Fibroblast of lung (primary cell): ENCODE data around the gene SEC23B. TPM values are rescaled to one million over a fixed set of nuclear protein-coding genes. Genes with fewer than 3 reads are reported as not detected.

Source experiments
- DNase-seq, 2 donors: peaks; one replicate each; pipeline versions ENCODE4 v3.0.0 to v3.0.0-alpha.2; 2010; ENCODE audit warnings: low read depth in 2 of 2
- H2AFZ ChIP-seq: 2 replicates; pipeline ENCODE4 v1.5.1; 2012; ENCODE audit warnings: low read length, control low read depth, inconsistent platforms
- H3K27ac ChIP-seq: 2 replicates; pipeline ENCODE4 v1.5.1; 2011; ENCODE audit warnings: low read length, control low read depth; ENCODE audit not compliant: insufficient read depth
- H3K27me3 ChIP-seq: 2 replicates; pipeline ENCODE4 v1.5.1; 2011; ENCODE audit warnings: mild to moderate bottlenecking, low read length; ENCODE audit not compliant: control insufficient read depth, insufficient read depth
- H3K36me3 ChIP-seq: 2 replicates; pipeline ENCODE4 v1.5.1; 2011; ENCODE audit warnings: low read length; ENCODE audit not compliant: control insufficient read depth, insufficient read depth
- H3K4me1 ChIP-seq: 2 replicates; pipeline ENCODE4 v1.5.1; 2011; ENCODE audit warnings: low read length; ENCODE audit not compliant: control insufficient read depth, insufficient read depth; ENCODE audit errors: extremely low read depth
- H3K4me2 ChIP-seq: 2 replicates; pipeline ENCODE4 v1.5.1; 2011; ENCODE audit warnings: low read length, control low read depth; ENCODE audit not compliant: insufficient read depth; ENCODE audit errors: extremely low read depth
- H3K4me3 ChIP-seq, 4 experiments: fragments of 200-600 bp in 1 of 4; sonication (generic) in 1 of 4; replicated peaks in 1 of 4; 2 replicates each; pipeline ENCODE4 v1.5.1; 2011 to 2016; ENCODE audit warnings: low read length in 4 of 4, low read depth in 3 of 4, mild to moderate bottlenecking in 3 of 4, control low read depth in 2 of 4, inconsistent platforms in 1 of 4, mixed read lengths in 1 of 4; ENCODE audit not compliant: insufficient read depth in 1 of 4; ENCODE audit errors: control extremely low read depth in 1 of 4
- H3K79me2 ChIP-seq: 2 replicates; pipeline ENCODE4 v1.5.1; 2012; ENCODE audit warnings: mild to moderate bottlenecking, low read length, inconsistent platforms; ENCODE audit not compliant: control insufficient read depth, insufficient read depth
- H3K9ac ChIP-seq: 2 replicates; pipeline ENCODE4 v1.5.1; 2011; ENCODE audit warnings: mild to moderate bottlenecking, low read length, control low read depth; ENCODE audit not compliant: insufficient read depth
- H3K9me3 ChIP-seq: 2 replicates; pipeline ENCODE4 v1.5.1; 2012; ENCODE audit warnings: low read depth, low read length; ENCODE audit not compliant: control insufficient read depth, insufficient read depth
- H4K20me1 ChIP-seq: 2 replicates; pipeline ENCODE4 v1.5.1; 2011; ENCODE audit warnings: low read length; ENCODE audit not compliant: control insufficient read depth, insufficient read depth; ENCODE audit errors: extremely low read depth
- CTCF ChIP-seq, 2 donors: IDR thresholded peaks in 1 of 2; conservative IDR thresholded peaks in 1 of 2; 1 replicate in 1 of 2; 2 replicates in 1 of 2; pipeline ENCODE4 v1.5.1; 2011 to 2012; ENCODE audit warnings: low read length in 2 of 2, control low read depth in 1 of 2, inconsistent platforms in 1 of 2, low read depth in 1 of 2, mild to moderate bottlenecking in 1 of 2
- EZH2 ChIP-seq: IDR thresholded peaks from 2 replicates; pipeline ENCODE4 v1.5.1; 2012; ENCODE audit warnings: low read length, control low read depth, mild to moderate bottlenecking; ENCODE audit errors: missing control alignments
- polyA plus RNA-seq, 2 donors: library from polyadenylated mRNA; depleted of rRNA in 1 of 2; stranded (reverse) in 1 of 2; unstranded in 1 of 2; fragments of >200 nt; gene quantifications; 2 replicates each; pipeline ENCODE4 v1.2.1, GENCODE V29; 2011 to 2012; ENCODE audit warnings: missing spikeins in 1 of 2
- total RNA-seq: library from RNA; depleted of rRNA; stranded (reverse); fragments of >200 nt; gene quantifications from 2 replicates; pipeline ENCODE4 v1.2.1, GENCODE V29; 2014

SEC23B gene
- total and polyA plus RNA-seq, 2 donors (not counting 1 experiment from before 2014, with no cell fraction given), result 51.0 to 52.0 TPM

GRCh38 chr20:18527339-18527738, 19.6 kb downstream of the SEC23B start:
- H3K9me3 ChIP-seq, result no peaks in the 10 kb centered on the region
- no peaks in the 10 kb centered on the region for H3K79me2 ChIP-seq
- no peak for DNase-seq
- H3K36me3 ChIP-seq, result peaks cover 8% of the 10 kb centered on the region
- peak overlapping the region; percentile 34 for H3K27ac ChIP-seq
- H3K4me3 ChIP-seq, result no peak overlapping the region
- no peaks in the 10 kb centered on the region for H4K20me1 ChIP-seq
- no peak overlapping the region for H2AFZ ChIP-seq
- no peak for TF ChIP-seq CTCF (conservative IDR thresholded peaks at IDR 0.05 in 1 of 2, IDR thresholded peaks at IDR 0.05 in 1 of 2; ENCODE audit: low read depth in 1 of 2, low read length in 2 of 2)
- no peak for TF ChIP-seq EZH2
- H3K4me1 ChIP-seq, result peaks cover 10% of the 10 kb centered on the region
- H3K4me2 ChIP-seq, result no peak overlapping the region
- H3K9ac ChIP-seq, result no peak overlapping the region
- no peaks in the 10 kb centered on the region for H3K27me3 ChIP-seq

GRCh38 chr20:18527836-18528235, 20.1 kb downstream of the SEC23B start:
- H2AFZ ChIP-seq, result no peak overlapping the region
- H3K4me3 ChIP-seq, result no peak overlapping the region
- no peak overlapping the region for H3K4me2 ChIP-seq
- no peak overlapping the region for H3K9ac ChIP-seq
- H4K20me1 ChIP-seq, result no peaks in the 10 kb centered on the region
- H3K9me3 ChIP-seq, result no peaks in the 10 kb centered on the region
- H3K36me3 ChIP-seq, result peaks cover 8% of the 10 kb centered on the region
- no peak for TF ChIP-seq CTCF (conservative IDR thresholded peaks at IDR 0.05 in 1 of 2, IDR thresholded peaks at IDR 0.05 in 1 of 2; ENCODE audit: low read depth in 1 of 2, low read length in 2 of 2)
- H3K79me2 ChIP-seq, result no peaks in the 10 kb centered on the region
- H3K27ac ChIP-seq, result peak overlapping the region; percentile 34
- peaks cover 10% of the 10 kb centered on the region for H3K4me1 ChIP-seq
- no peaks in the 10 kb centered on the region for H3K27me3 ChIP-seq
- DNase-seq, result peak in 1 of 2 donors; percentile 60

GRCh38 chr20:18529041-18529440, 21.3 kb downstream of the SEC23B start:
- Histone ChIP-seq H3K4me3 (no peak overlapping the region), H3K27ac (no peak overlapping the region), H3K27me3 (no peaks in the 10 kb centered on the region), H2AFZ (no peak overlapping the region), H3K9me3 (no peaks in the 10 kb centered on the region), H4K20me1 (no peaks in the 10 kb centered on the region), H3K4me1 (peaks cover 10% of the 10 kb centered on the region), H3K9ac (no peak overlapping the region), H3K36me3 (peaks cover 12% of the 10 kb centered on the region), H3K79me2 (no peaks in the 10 kb centered on the region), H3K4me2 (no peak overlapping the region)
- no peak for DNase-seq
- TF ChIP-seq EZH2, result no peak
- TF ChIP-seq CTCF (conservative IDR thresholded peaks at IDR 0.05 in 1 of 2, IDR thresholded peaks at IDR 0.05 in 1 of 2; ENCODE audit: low read depth in 1 of 2, low read length in 2 of 2), result no peak
